ENCODE data around the gene GTF3C5. TPM values are rescaled to one million over a fixed set of nuclear protein-coding genes. Genes with fewer than 3 reads are reported as not detected.

GTF3C5 gene
- total RNA-seq, 1 donor from 2014 or later, result 46.4 TPM

GRCh38 chr9:133004999-133005760, 25.6 kb upstream of the GTF3C5 start:
- Histone ChIP-seq H3K27ac (ENCODE audit: low read depth, low read length) (no peak overlapping the region), H3K36me3 (ENCODE audit: insufficient read depth, low read length) (no peaks in the 10 kb centered on the region), H2AFZ (ENCODE audit: low read depth, low read length) (no peak overlapping the region), H3K9me3 (ENCODE audit: insufficient read depth, low read depth, low read length) (peaks cover 3% of the 10 kb centered on the region), H3K4me1 (ENCODE audit: insufficient read depth, low read length) (no peaks in the 10 kb centered on the region), H3K4me3 (ENCODE audit: insufficient read depth, low read depth, low read length) (no peak overlapping the region), H3K27me3 (ENCODE audit: insufficient read depth, low read length) (peaks cover 12% of the 10 kb centered on the region), H3K9ac (ENCODE audit: low read length) (no peak overlapping the region), H4K20me1 (ENCODE audit: insufficient read depth, low read length) (no peaks in the 10 kb centered on the region), H3K4me2 (ENCODE audit: low read length) (no peak overlapping the region), H3K79me2 (ENCODE audit: insufficient read depth, low read length) (no peaks in the 10 kb centered on the region)
- Mint-ChIP-seq H3K36me3 (ENCODE audit: low read depth, unreplicated experiment) (no peaks in the 10 kb centered on the region), H3K4me3 (ENCODE audit: unreplicated experiment) (no peak overlapping the region), H3K4me1 (ENCODE audit: low read depth, unreplicated experiment) (peaks cover 2% of the 10 kb centered on the region), H3K9me3 (ENCODE audit: unreplicated experiment) (peaks cover 4% of the 10 kb centered on the region), H3K27me3 (ENCODE audit: low read depth, unreplicated experiment) (peaks cover 47% of the 10 kb centered on the region), H3K27ac (ENCODE audit: unreplicated experiment) (no peak overlapping the region)
- FAIRE-seq (no peak), DNase-seq (ENCODE audit: low read depth) (no peak)
- TF ChIP-seq EZH2 (IDR thresholded peaks at IDR 0.05; ENCODE audit: insufficient read depth, low read length) (no peak), CTCF (IDR thresholded peaks at IDR 0.05; ENCODE audit: insufficient read depth, low read depth, low read length) (no peak)

- no peaks in the 10 kb centered on the region for H3K4me1 ChIP-seq (ENCODE audit: insufficient read depth, low read length)
- H3K4me1 Mint-ChIP-seq (ENCODE audit: low read depth, unreplicated experiment), result peaks cover 2% of the 10 kb centered on the region
- TF ChIP-seq EZH2 (IDR thresholded peaks at IDR 0.05; ENCODE audit: insufficient read depth, low read length) (no peak), CTCF (IDR thresholded peaks at IDR 0.05; ENCODE audit: insufficient read depth, low read depth, low read length) (no peak)
- H3K4me3 ChIP-seq (ENCODE audit: insufficient read depth, low read depth, low read length), result no peak overlapping the region
- H2AFZ ChIP-seq (ENCODE audit: low read depth, low read length), result no peak overlapping the region
- H3K9me3 Mint-ChIP-seq (ENCODE audit: unreplicated experiment), result peaks cover 4% of the 10 kb centered on the region
- no peaks in the 10 kb centered on the region for H3K36me3 ChIP-seq (ENCODE audit: insufficient read depth, low read length)
- peaks cover 3% of the 10 kb centered on the region for H3K9me3 ChIP-seq (ENCODE audit: insufficient read depth, low read depth, low read length)
- no peak overlapping the region for H3K4me3 Mint-ChIP-seq (ENCODE audit: unreplicated experiment)
- no peak overlapping the region for H3K4me2 ChIP-seq (ENCODE audit: low read length)
- H3K27ac Mint-ChIP-seq (ENCODE audit: unreplicated experiment), result no peak overlapping the region
- H3K27me3 Mint-ChIP-seq (ENCODE audit: low read depth, unreplicated experiment), result peaks cover 40% of the 10 kb centered on the region
- FAIRE-seq (no peak), DNase-seq (ENCODE audit: low read depth) (no peak)
- no peaks in the 10 kb centered on the region for H3K36me3 Mint-ChIP-seq (ENCODE audit: low read depth, unreplicated experiment)
- H3K9ac ChIP-seq (ENCODE audit: low read length), result no peak overlapping the region
- no peaks in the 10 kb centered on the region for H3K79me2 ChIP-seq (ENCODE audit: insufficient read depth, low read length)
- no peaks in the 10 kb centered on the region for H4K20me1 ChIP-seq (ENCODE audit: insufficient read depth, low read length)
- peaks cover 12% of the 10 kb centered on the region for H3K27me3 ChIP-seq (ENCODE audit: insufficient read depth, low read length)
- no peak overlapping the region for H3K27ac ChIP-seq (ENCODE audit: low read depth, low read length)
These were observed 24.8 kb upstream of the GTF3C5 start for GRCh38 chr9:133005957-133006356.

GRCh38 chr9:133006731-133007352, 24.0 kb upstream of the GTF3C5 start:
- H3K4me1 Mint-ChIP-seq (ENCODE audit: low read depth, unreplicated experiment), result peaks cover 2% of the 10 kb centered on the region
- DNase-seq (ENCODE audit: low read depth), result no peak
- Histone ChIP-seq H3K9me3 (ENCODE audit: insufficient read depth, low read depth, low read length) (peaks cover 3% of the 10 kb centered on the region), H3K4me1 (ENCODE audit: insufficient read depth, low read length) (no peaks in the 10 kb centered on the region), H3K4me2 (ENCODE audit: low read length) (no peak overlapping the region), H2AFZ (ENCODE audit: low read depth, low read length) (no peak overlapping the region), H3K9ac (ENCODE audit: low read length) (no peak overlapping the region), H3K27ac (ENCODE audit: low read depth, low read length) (no peak overlapping the region), H3K79me2 (ENCODE audit: insufficient read depth, low read length) (no peaks in the 10 kb centered on the region), H3K36me3 (ENCODE audit: insufficient read depth, low read length) (no peaks in the 10 kb centered on the region), H4K20me1 (ENCODE audit: insufficient read depth, low read length) (no peaks in the 10 kb centered on the region), H3K4me3 (ENCODE audit: insufficient read depth, low read depth, low read length) (no peak overlapping the region), H3K27me3 (ENCODE audit: insufficient read depth, low read length) (peaks cover 12% of the 10 kb centered on the region)
- peaks cover 43% of the 10 kb centered on the region for H3K27me3 Mint-ChIP-seq (ENCODE audit: low read depth, unreplicated experiment)
- no peak overlapping the region for H3K27ac Mint-ChIP-seq (ENCODE audit: unreplicated experiment)
- H3K9me3 Mint-ChIP-seq (ENCODE audit: unreplicated experiment), result peaks cover 4% of the 10 kb centered on the region
- H3K36me3 Mint-ChIP-seq (ENCODE audit: low read depth, unreplicated experiment), result no peaks in the 10 kb centered on the region
- TF ChIP-seq CTCF (IDR thresholded peaks at IDR 0.05; ENCODE audit: insufficient read depth, low read depth, low read length) (no peak), EZH2 (IDR thresholded peaks at IDR 0.05; ENCODE audit: insufficient read depth, low read length) (no peak)
- no peak for FAIRE-seq
- H3K4me3 Mint-ChIP-seq (ENCODE audit: unreplicated experiment), result no peak overlapping the region
